GM06990 (cell line): ENCODE measurements around the gene TTLL5.

Experiments used
- DNase-seq: peaks from one replicate; pipeline ENCODE4 v3.0.0-alpha.2; 2011; ENCODE audit not compliant: insufficient read length; ENCODE audit errors: extremely low read depth
- H3K27me3 ChIP-seq: replicated peaks from 2 replicates; pipeline ENCODE4 v1.6.0; 2011; ENCODE audit warnings: low read length; ENCODE audit not compliant: control insufficient read depth, insufficient read depth
- H3K36me3 ChIP-seq: 2 replicates; pipeline ENCODE4 v1.5.1; 2011; ENCODE audit warnings: low read length; ENCODE audit not compliant: control insufficient read depth, insufficient read depth
- H3K4me3 ChIP-seq: replicated peaks from 2 replicates; pipeline ENCODE4 v1.5.1; 2011; ENCODE audit warnings: low read depth, mild to moderate bottlenecking, control low read depth, low read length
- TF ChIP-seq, protein P1 (sequence below): IDR thresholded peaks from 2 replicates; pipeline ENCODE4 v1.5.1; 2011; ENCODE audit warnings: low read length, control low read depth, mild to moderate bottlenecking, inconsistent platforms; ENCODE audit not compliant: insufficient read depth, poor library complexity, severe bottlenecking

The TTLL5 gene

DNA sequence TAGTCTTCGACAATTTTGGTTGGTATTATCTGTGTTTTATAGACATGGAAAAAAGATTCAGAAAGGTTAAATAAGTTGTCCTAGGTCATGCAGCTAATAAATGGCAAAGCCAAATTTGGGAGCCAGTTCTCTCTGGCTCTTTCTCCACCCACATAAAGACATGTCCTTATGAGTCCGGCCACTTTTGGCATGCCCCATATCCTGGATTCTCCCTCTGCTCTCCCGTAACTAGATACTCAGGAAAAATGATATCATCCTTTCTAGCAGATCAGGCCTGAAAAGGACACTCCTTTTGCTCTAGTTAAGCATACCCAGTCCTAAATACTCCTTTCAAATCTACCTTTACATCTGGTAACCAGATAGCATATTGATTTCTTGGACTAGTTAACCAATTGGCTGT lies 64.4 kb downstream of the TTLL5 start:
- no peak for DNase-seq
- Histone ChIP-seq H3K36me3 (no peaks in the 10 kb centered on the region), H3K4me3 (no peak overlapping the region), H3K27me3 (no peaks in the 10 kb centered on the region)
- TF ChIP-seq, protein P1, sequence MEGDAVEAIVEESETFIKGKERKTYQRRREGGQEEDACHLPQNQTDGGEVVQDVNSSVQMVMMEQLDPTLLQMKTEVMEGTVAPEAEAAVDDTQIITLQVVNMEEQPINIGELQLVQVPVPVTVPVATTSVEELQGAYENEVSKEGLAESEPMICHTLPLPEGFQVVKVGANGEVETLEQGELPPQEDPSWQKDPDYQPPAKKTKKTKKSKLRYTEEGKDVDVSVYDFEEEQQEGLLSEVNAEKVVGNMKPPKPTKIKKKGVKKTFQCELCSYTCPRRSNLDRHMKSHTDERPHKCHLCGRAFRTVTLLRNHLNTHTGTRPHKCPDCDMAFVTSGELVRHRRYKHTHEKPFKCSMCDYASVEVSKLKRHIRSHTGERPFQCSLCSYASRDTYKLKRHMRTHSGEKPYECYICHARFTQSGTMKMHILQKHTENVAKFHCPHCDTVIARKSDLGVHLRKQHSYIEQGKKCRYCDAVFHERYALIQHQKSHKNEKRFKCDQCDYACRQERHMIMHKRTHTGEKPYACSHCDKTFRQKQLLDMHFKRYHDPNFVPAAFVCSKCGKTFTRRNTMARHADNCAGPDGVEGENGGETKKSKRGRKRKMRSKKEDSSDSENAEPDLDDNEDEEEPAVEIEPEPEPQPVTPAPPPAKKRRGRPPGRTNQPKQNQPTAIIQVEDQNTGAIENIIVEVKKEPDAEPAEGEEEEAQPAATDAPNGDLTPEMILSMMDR = no peak

DNA sequence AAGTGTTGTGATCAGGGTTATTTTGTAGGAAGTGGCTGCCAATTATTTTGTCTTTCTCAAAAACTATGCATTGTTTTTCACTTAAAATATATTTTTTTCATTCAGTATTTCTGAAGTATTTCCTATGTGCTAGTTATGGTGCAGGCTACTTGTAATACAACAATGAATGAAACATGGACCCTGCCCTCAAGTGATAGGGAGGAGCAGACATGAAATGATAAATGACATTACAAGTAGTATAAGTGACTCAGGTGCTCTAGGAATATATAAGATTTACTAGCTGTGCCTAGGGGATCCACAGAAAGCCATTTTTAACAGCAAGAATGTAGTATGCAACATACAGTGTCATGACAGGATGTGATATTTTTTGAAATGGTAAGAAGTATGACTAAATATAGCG lies 65.3 kb downstream of the TTLL5 start:
- Histone ChIP-seq H3K27me3 (no peaks in the 10 kb centered on the region), H3K36me3 (no peaks in the 10 kb centered on the region), H3K4me3 (no peak overlapping the region)
- TF ChIP-seq, protein P1 = no peak
- DNase-seq = no peak

DNA sequence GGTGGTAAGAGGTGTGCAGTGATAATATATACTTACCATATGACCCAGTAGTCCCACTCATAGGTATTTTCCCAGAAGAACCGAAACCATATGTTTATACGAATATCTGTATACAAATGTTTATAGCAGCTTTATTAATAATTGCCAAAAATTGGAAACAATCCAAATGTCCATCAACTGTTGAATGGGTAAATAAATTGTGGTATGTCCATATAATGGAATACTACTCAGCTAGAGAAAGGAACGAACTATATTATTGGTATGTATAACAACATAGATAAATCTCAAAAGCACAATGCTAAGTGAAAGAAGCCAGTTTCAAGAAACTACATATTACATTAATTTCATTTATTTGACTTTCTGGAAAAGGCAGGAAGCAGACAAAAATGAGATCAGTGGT lies 66.1 kb downstream of the TTLL5 start:
- TF ChIP-seq, protein P1 = no peak
- Histone ChIP-seq H3K27me3 (no peaks in the 10 kb centered on the region), H3K4me3 (no peak overlapping the region), H3K36me3 (no peaks in the 10 kb centered on the region)
- no peak for DNase-seq

DNA sequence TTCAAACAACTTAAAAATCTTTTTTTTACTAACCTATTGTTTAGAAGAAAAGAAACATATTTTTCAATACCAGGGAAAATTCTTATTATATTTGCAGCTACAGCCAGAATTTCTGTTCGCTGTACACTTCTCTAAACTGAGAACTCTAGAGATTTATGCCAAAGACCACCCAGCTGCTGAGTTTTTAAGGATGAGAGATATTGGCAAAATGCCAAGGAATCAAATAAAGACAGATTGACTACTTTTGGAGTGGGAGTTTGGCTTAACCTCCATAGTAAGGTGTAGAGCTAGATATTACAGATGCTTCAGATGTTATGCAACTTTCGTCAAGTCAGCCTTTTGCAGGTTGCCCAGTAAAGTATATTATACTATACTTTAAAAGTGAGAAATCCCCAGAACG lies 71.8 kb downstream of the TTLL5 start:
- no peaks in the 10 kb centered on the region; the same call in 1 of the 2 replicates for H3K36me3 ChIP-seq
- TF ChIP-seq, protein P1 = no peak
- no peaks in the 10 kb centered on the region for H3K27me3 ChIP-seq
- H3K4me3 ChIP-seq = no peak overlapping the region
- no peak for DNase-seq

DNA sequence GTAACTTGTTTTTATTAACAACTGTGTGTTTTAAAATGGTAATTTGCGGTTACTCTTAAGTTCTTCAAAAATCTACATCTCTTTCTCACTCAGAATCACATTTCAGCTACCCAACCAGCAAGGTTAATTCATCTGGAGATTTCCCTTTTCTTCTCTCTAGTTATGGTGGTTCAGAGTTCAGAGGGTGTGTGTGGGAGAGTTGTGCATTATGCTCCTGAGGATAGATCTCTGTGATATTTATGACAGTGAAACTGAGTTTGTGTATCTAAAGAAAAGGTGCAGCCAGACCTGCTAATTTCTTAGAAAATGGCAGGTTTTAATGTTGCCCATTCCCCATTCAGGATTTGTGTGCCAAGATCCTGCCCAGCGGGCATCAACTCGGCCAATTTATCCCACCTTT lies 73.8 kb downstream of the TTLL5 start:
- H3K27me3 ChIP-seq = no peaks in the 10 kb centered on the region
- TF ChIP-seq, protein P1 = no peak
- no peak for DNase-seq
- no peaks in the 10 kb centered on the region; the same call in 1 of the 2 replicates for H3K36me3 ChIP-seq
- no peak overlapping the region for H3K4me3 ChIP-seq

DNA sequence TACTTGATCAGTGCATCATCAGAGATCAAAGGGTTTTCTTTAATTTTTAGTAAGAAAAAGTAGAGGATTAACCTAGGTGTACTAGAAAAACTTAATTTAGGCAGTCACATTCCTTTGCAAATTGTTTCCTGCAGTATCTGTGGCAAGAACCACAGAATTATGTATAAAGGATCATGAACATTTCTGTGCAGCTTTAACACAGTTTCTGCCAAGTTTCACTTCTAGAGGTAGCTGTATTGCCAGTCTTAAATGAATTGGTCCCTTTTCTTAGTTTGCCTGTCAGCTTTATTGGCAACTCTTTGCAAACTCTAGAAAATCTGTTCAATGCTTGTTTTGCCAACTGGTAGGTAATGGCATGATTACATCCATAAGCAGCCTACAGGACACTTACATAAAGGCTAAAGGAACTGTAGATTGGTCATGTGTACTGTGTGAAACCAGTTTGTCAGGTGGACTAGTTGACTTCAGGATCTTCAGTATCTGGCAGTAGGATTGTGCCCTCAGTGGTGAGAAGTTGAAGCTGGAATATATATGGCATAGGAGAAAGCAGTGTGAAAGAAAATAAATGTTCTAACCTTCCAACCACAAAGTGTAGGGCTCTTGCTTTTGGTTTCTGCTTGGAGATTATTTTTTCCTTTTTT lies 75.9 kb downstream of the TTLL5 start:
- Histone ChIP-seq H3K4me3 (no peak overlapping the region), H3K27me3 (no peaks in the 10 kb centered on the region), H3K36me3 (no peaks in the 10 kb centered on the region; the same call in 1 of the 2 replicates)
- TF ChIP-seq, protein P1 = no peak
- no peak for DNase-seq
